ENCODE results near the gene C2CD4C. TPM values are rescaled to one million over a fixed set of nuclear protein-coding genes. Genes with fewer than 3 reads are reported as not detected.

Gene C2CD4C
- total RNA-seq, 4 donors from 2014 or later = 0.21 to 2.7 (median 1.5) TPM

DNA sequence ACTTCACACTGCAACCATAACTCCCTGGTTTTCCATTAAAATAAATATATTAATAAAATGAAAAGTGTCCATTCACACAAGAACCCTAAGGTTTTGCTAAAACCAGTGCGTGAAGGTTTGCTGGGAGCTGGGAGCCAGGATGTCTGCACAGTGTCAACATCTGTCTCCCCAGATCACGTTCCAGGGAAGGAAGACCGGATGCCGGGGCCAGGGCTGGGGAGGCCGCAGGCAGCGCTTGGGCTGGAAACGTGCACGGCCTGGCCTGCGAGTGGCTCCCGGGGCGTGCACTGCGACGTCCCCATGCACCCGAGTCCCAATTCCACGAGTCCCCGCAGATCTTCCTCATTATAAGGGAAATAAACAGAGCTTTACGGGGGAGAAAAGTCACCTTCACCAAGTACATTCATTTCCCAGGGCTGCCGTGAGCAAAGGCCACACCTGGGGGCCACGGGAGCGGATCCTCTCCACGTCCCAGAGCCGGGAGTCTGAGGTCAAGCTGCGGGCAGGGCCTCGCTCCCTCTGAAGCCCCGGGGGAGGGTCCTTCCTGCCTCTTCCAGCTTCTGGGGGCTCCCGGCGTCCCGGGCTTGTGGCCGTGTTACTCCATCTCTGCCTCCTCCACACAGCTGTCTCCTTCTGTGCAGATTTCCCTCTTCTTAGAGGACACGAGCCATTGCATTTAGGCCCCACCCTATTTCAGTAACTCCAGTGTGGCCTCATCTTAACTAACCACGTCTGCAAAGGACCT lies 39.0 kb upstream of the C2CD4C start:
- Histone ChIP-seq H3K27me3 (no peaks in the 10 kb centered on the region), H3K36me3 (no peaks in the 10 kb centered on the region), H3K27ac (no peak overlapping the region), H3K4me3 (no peak overlapping the region), H3K4me1 (no peaks in the 10 kb centered on the region), H3K9me3 (peaks cover 0 to 4% (median 0%) of the 10 kb centered on the region in 4 donors)
- 65 to 67% methylated on average over 29 to 31 of the region's 31 CpGs for WGBS, 2 donors
- no peak for DNase-seq (ENCODE audit: low spot score in 2 of 2)
- TF ChIP-seq POLR2A (IDR thresholded peaks at IDR 0.05) = no peak

- TF ChIP-seq, protein P1, sequence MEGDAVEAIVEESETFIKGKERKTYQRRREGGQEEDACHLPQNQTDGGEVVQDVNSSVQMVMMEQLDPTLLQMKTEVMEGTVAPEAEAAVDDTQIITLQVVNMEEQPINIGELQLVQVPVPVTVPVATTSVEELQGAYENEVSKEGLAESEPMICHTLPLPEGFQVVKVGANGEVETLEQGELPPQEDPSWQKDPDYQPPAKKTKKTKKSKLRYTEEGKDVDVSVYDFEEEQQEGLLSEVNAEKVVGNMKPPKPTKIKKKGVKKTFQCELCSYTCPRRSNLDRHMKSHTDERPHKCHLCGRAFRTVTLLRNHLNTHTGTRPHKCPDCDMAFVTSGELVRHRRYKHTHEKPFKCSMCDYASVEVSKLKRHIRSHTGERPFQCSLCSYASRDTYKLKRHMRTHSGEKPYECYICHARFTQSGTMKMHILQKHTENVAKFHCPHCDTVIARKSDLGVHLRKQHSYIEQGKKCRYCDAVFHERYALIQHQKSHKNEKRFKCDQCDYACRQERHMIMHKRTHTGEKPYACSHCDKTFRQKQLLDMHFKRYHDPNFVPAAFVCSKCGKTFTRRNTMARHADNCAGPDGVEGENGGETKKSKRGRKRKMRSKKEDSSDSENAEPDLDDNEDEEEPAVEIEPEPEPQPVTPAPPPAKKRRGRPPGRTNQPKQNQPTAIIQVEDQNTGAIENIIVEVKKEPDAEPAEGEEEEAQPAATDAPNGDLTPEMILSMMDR (IDR thresholded peaks at IDR 0.05) = no peak
- no peak for TF ChIP-seq POLR2A (IDR thresholded peaks at IDR 0.05)
- no peak for TF ChIP-seq EP300 (IDR thresholded peaks at IDR 0.05)
- Histone ChIP-seq H3K27me3 (no peaks in the 10 kb centered on the region), H3K27ac (no peak overlapping the region), H3K4me3 (no peak overlapping the region), H3K4me1 (no peaks in the 10 kb centered on the region), H3K36me3 (no peaks in the 10 kb centered on the region), H3K9me3 (peaks cover 0 to 4% (median 0%) of the 10 kb centered on the region in 4 donors)
- DNase-seq (ENCODE audit: low spot score in 2 of 2) = no peak
- WGBS, 2 donors = 87 to 88% methylated on average over 24 of the region's 24 CpGs
Measured at GRCh38 chr19:447064-447426, 38.1 kb upstream of the C2CD4C start.

- Histone ChIP-seq H3K4me1 (no peaks in the 10 kb centered on the region), H3K36me3 (peaks cover 0 to 5% (median 0%) of the 10 kb centered on the region in 3 donors), H3K4me3 (no peak overlapping the region), H3K27ac (no peak overlapping the region), H3K9me3 (peaks cover 0 to 4% (median 0%) of the 10 kb centered on the region in 4 donors), H3K27me3 (no peaks in the 10 kb centered on the region)
- no peak for DNase-seq (ENCODE audit: low spot score in 2 of 2)
- 92 to 95% methylated on average over 26 of the region's 26 CpGs for whole genome bisulfite sequencing, 2 donors
- no peak for TF ChIP-seq POLR2A (IDR thresholded peaks at IDR 0.05)
- TF ChIP-seq, protein P1 (IDR thresholded peaks at IDR 0.05) = no peak
- no peak for TF ChIP-seq EP300 (IDR thresholded peaks at IDR 0.05)
Measured at GRCh38 chr19:444677-445210, 35.8 kb upstream of the C2CD4C start.

DNA sequence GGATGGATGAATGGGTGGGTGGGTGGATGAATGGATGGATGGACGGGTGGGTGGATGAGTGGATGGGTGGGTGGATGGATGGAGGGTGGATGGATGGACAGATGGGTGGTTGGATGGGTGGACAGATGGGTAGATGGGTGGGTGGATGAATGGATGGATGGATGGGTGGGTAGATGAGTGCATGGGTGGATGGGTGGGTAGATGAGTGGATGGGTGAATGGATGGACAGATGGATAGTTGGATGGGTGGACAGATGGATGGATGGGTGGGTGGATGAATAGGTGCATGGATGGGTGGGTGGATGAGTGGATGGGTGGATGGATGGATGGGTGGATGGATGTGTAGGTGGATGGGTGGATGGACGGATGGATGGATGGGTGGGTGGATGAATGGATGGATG lies 34.1 kb upstream of the C2CD4C start:
- Histone ChIP-seq H3K36me3 (peaks cover 0 to 5% (median 0%) of the 10 kb centered on the region in 3 donors), H3K27ac (no peak overlapping the region), H3K9me3 (peaks cover 0 to 4% (median 0%) of the 10 kb centered on the region in 4 donors), H3K4me1 (no peaks in the 10 kb centered on the region), H3K4me3 (no peak overlapping the region), H3K27me3 (no peaks in the 10 kb centered on the region)
- DNase-seq (ENCODE audit: low spot score in 2 of 2) = no peak
- WGBS, 2 donors = 85 to 87% methylated on average over 2 of the region's 2 CpGs
- no peak for TF ChIP-seq EP300 (IDR thresholded peaks at IDR 0.05)
- TF ChIP-seq, protein P1 (IDR thresholded peaks at IDR 0.05) = no peak
- TF ChIP-seq POLR2A (IDR thresholded peaks at IDR 0.05) = no peak

- Histone ChIP-seq H3K27ac (no peak overlapping the region), H3K36me3 (peaks cover 0 to 5% (median 0%) of the 10 kb centered on the region in 3 donors), H3K4me1 (no peaks in the 10 kb centered on the region), H3K9me3 (peaks cover 0 to 4% (median 0%) of the 10 kb centered on the region in 4 donors), H3K4me3 (no peak overlapping the region), H3K27me3 (no peaks in the 10 kb centered on the region)
- DNase-seq (ENCODE audit: low spot score in 2 of 2) = no peak
- TF ChIP-seq, protein P1 (IDR thresholded peaks at IDR 0.05) = no peak
- TF ChIP-seq EP300 (IDR thresholded peaks at IDR 0.05) (no peak), POLR2A (IDR thresholded peaks at IDR 0.05) (no peak)
- WGBS, 2 donors = 81 to 97% methylated on average over 2 of the region's 2 CpGs
Measured at GRCh38 chr19:442085-442484, 33.1 kb upstream of the C2CD4C start.

Measured in tibial nerve (tissue), 4 donors.